Body of pancreas (tissue), 4 donors: ENCODE results near the gene CBFA2T3.

Source experiments
- POLR2A ChIP-seq, 3 donors: fragments of 450-650 bp; IDR thresholded peaks; one replicate each; pipeline ENCODE4 v1.6.1; 2016; ENCODE audit warnings: antibody characterized with exemption in 3 of 3, mild to moderate bottlenecking in 2 of 3
- TF ChIP-seq, protein P1 (sequence below), 7 experiments: fragments of 450-650 bp in 4 of 7; fragments of 200-600 bp in 3 of 7; sonication (generic) in 3 of 7; IDR thresholded peaks; one replicate each; pipeline ENCODE4 v1.5.1; 2016 to 2019; ENCODE audit warnings: antibody characterized with exemption in 7 of 7

DNA sequence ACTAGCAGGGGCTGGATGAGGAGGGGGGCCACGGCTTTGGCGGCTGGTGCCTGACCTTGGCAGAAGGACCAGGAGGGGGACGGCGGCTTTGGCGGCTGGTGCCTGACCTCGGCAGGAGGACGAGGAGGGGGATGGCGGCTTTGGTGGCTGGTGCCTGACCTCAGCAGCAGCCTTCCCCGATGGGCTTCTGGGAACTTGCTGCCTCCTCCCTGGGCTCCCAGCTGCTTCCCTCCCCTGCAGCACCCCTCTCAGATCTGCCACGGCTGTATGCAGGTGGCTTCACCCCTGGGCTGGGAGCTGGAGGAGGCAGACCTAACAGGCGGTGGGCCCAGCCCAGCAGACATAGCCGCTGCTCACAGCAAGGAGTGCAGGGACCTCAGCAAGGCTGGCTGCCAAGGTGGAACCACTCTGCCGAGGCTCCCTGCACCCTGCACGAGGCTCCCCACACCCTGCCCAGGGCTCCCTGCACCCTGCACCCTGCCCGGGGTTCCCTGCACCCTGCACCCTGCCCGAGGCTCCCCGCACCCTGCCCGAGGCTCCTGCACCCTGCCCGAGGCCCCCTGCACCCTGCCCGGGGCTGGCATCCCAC, 38.4 kb upstream of the CBFA2T3 start:
- TF ChIP-seq, protein P1, sequence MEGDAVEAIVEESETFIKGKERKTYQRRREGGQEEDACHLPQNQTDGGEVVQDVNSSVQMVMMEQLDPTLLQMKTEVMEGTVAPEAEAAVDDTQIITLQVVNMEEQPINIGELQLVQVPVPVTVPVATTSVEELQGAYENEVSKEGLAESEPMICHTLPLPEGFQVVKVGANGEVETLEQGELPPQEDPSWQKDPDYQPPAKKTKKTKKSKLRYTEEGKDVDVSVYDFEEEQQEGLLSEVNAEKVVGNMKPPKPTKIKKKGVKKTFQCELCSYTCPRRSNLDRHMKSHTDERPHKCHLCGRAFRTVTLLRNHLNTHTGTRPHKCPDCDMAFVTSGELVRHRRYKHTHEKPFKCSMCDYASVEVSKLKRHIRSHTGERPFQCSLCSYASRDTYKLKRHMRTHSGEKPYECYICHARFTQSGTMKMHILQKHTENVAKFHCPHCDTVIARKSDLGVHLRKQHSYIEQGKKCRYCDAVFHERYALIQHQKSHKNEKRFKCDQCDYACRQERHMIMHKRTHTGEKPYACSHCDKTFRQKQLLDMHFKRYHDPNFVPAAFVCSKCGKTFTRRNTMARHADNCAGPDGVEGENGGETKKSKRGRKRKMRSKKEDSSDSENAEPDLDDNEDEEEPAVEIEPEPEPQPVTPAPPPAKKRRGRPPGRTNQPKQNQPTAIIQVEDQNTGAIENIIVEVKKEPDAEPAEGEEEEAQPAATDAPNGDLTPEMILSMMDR (IDR thresholded peaks at IDR 0.05): no peak
- no peak for TF ChIP-seq POLR2A (IDR thresholded peaks at IDR 0.05)
